Naive thymus-derived CD4-positive, alpha-beta T cell (primary cell): Measurements from ENCODE around the gene LOXHD1. TPM values are rescaled to one million over a fixed set of nuclear protein-coding genes. Genes with fewer than 3 reads are reported as not detected.

ENCODE experiments used
- ATAC-seq: fragments of 150-1000 bp; cut with Tn5 transposase; 2 replicates; pipeline ENCODE4 v1.10.0; 2021; ENCODE audit warnings: mild to moderate bottlenecking, moderate library complexity
- CTCF ChIA-PET: fragments of 350-600 bp; sonication (Branson Sonifier 250); formaldehyde crosslinking; loops from one replicate; lab custom pipeline; 2021; ENCODE audit warnings: antibody characterized with exemption; lab: Charles Lee
- POLR2A ChIA-PET: fragments of 350-600 bp; sonication (Branson Sonifier 250); formaldehyde crosslinking; loops from one replicate; lab custom pipeline; 2021; ENCODE audit warnings: antibody characterized with exemption, inconsistent platforms; lab: Charles Lee
- DNase-seq, 9 donors: peaks; one replicate each; pipeline versions ENCODE4 v3.0.0 to v3.0.0-alpha.2; 2020 to 2022; ENCODE audit warnings: mixed read lengths in 1 of 9
- H3K27ac ChIP-seq: one replicate; pipeline ENCODE4 v1.7.0; 2013; ENCODE audit warnings: mild to moderate bottlenecking, low read depth, low read length, moderate library complexity
- H3K27me3 ChIP-seq, 2 donors: one replicate each; pipeline ENCODE4 v1.7.0; 2013; ENCODE audit warnings: low read length in 2 of 2, mild to moderate bottlenecking in 2 of 2, moderate library complexity in 2 of 2; ENCODE audit not compliant: control insufficient read depth in 2 of 2, insufficient read depth in 2 of 2
- H3K36me3 ChIP-seq, 3 experiments: 1 replicate in 2 of 3; 2 replicates in 1 of 3; pipeline ENCODE4 v1.7.0; 2013; ENCODE audit warnings: low read length in 3 of 3, mild to moderate bottlenecking in 3 of 3, moderate library complexity in 1 of 3; ENCODE audit not compliant: insufficient read depth in 3 of 3, control insufficient read depth in 2 of 3
- H3K4me1 ChIP-seq, 2 donors: one replicate each; pipeline ENCODE4 v1.7.0; 2013; ENCODE audit warnings: low read length in 2 of 2, mild to moderate bottlenecking in 2 of 2, moderate library complexity in 1 of 2; ENCODE audit not compliant: control insufficient read depth in 2 of 2, insufficient read depth in 2 of 2
- H3K4me3 ChIP-seq: 2 replicates; pipeline ENCODE4 v1.7.0; 2013; ENCODE audit warnings: mild to moderate bottlenecking, low read length
- H3K9me3 ChIP-seq, 3 experiments: 1 replicate in 2 of 3; 2 replicates in 1 of 3; pipeline ENCODE4 v1.7.0; 2013; ENCODE audit warnings: low read length in 3 of 3; ENCODE audit not compliant: control insufficient read depth in 2 of 3
- H3K27ac Mint-ChIP-seq, 9 donors: one replicate each; pipeline ENCODE4 v1.8.0; 2020 to 2022; ENCODE audit warnings: mixed read lengths in 9 of 9, mild to moderate bottlenecking in 8 of 9, moderate library complexity in 5 of 9, inconsistent platforms in 2 of 9
- H3K27me3 Mint-ChIP-seq, 5 donors: one replicate each; pipeline ENCODE4 v1.8.0; 2021 to 2022; ENCODE audit warnings: mixed read lengths in 5 of 5, mild to moderate bottlenecking in 1 of 5
- H3K36me3 Mint-ChIP-seq, 5 donors: one replicate each; pipeline ENCODE4 v1.8.0; 2020 to 2022; ENCODE audit warnings: mixed read lengths in 5 of 5, mild to moderate bottlenecking in 3 of 5, inconsistent platforms in 1 of 5
- H3K4me1 Mint-ChIP-seq, 7 donors: one replicate each; pipeline ENCODE4 v1.8.0; 2020 to 2022; ENCODE audit warnings: mixed read lengths in 7 of 7, mild to moderate bottlenecking in 3 of 7, inconsistent platforms in 1 of 7
- H3K4me3 Mint-ChIP-seq, 10 donors: one replicate each; pipeline ENCODE4 v1.8.0; 2020 to 2022; ENCODE audit warnings: mild to moderate bottlenecking in 10 of 10, mixed read lengths in 10 of 10, moderate library complexity in 6 of 10, inconsistent platforms in 2 of 10
- H3K9me3 Mint-ChIP-seq, 11 donors: one replicate each; pipeline ENCODE4 v1.8.0; 2020 to 2022; ENCODE audit warnings: mixed read lengths in 11 of 11, mild to moderate bottlenecking in 4 of 11, inconsistent platforms in 1 of 11, moderate library complexity in 1 of 11
- intact Hi-C, 2 donors: fragments of 100-400 bp; cut with micrococcal nuclease; formaldehyde crosslinking; loops; one replicate each; pipeline ENCODE4 v1.15.1; 2023
- polyA plus RNA-seq, 2 donors: library from polyadenylated mRNA; unstranded; fragments of 300-500 nt; fragmentation: Illumina TruSeq; gene quantifications; one replicate each; pipeline ENCODE4 v1.2.3, GENCODE V29; 2021
- total RNA-seq, 6 experiments: library from RNA in 5 of 6; stranded (reverse) in 5 of 6; gene quantifications; 1 replicate in 5 of 6; 2 replicates in 1 of 6; pipeline ENCODE4 v1.2.3 and lab custom pipeline; 2021 to 2026

Gene LOXHD1
- total and polyA plus RNA-seq, 7 experiments from 2014 or later = 0.08 to 1.2 (median 0.23) TPM; not detected in 3

DNA sequence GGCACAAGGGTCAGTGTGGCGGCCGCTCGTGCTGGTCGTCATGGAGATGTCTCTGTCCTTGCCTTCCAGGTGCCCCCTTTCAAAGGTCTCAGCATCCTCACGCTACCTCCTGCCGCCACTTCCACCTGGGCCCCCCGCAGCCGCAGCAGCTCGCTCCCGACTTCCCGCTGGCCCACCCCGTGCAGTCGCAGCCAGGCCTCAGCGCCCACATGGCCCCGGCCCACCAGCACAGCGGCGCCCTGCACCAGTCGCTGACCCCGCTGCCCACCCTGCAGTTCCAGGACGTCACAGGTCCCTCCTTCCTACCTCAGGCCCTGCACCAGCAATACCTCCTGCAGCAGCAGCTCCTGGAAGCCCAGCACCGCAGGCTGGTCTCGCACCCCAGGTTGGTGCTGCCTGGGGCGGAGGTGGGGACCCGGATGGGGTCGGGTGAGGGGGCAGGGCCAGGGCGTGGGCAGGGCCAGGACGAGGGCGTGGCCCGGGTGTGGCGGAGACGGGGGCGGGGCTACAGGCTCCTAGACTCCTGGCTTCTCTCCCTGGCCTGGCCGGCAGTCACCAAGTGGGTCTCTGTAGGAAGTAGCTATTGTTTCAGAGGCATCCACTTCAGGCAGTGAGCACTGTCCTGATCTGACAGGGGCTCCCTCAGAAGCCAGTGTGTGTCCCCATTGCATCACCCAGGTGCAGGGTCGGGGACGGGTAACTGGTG, 223.7 kb downstream of the LOXHD1 start:
- no peaks in the 10 kb centered on the region for H3K27me3 ChIP-seq
- Mint-ChIP-seq H3K9me3 (peaks cover 0 to 2% (median 0%) of the 10 kb centered on the region in 11 donors), H3K27me3 (peaks cover 4 to 25% (median 10%) of the 10 kb centered on the region in 5 donors), H3K4me3 (no peak overlapping the region), H3K36me3 (no peaks in the 10 kb centered on the region), H3K27ac (no peak overlapping the region), H3K4me1 (peaks cover 0 to 5% (median 0%) of the 10 kb centered on the region in 7 donors)
- ChIA-PET CTCF (no interaction called here), POLR2A (no interaction called here)
- no peak overlapping the region for H3K27ac ChIP-seq
- H3K36me3 ChIP-seq = no peaks in the 10 kb centered on the region
- DNase-seq = no peak
- no peaks in the 10 kb centered on the region for H3K9me3 ChIP-seq
- intact Hi-C loops = no loop called here
- ATAC-seq = no peak
- no peak overlapping the region for H3K4me3 ChIP-seq
- H3K4me1 ChIP-seq = no peaks in the 10 kb centered on the region

DNA sequence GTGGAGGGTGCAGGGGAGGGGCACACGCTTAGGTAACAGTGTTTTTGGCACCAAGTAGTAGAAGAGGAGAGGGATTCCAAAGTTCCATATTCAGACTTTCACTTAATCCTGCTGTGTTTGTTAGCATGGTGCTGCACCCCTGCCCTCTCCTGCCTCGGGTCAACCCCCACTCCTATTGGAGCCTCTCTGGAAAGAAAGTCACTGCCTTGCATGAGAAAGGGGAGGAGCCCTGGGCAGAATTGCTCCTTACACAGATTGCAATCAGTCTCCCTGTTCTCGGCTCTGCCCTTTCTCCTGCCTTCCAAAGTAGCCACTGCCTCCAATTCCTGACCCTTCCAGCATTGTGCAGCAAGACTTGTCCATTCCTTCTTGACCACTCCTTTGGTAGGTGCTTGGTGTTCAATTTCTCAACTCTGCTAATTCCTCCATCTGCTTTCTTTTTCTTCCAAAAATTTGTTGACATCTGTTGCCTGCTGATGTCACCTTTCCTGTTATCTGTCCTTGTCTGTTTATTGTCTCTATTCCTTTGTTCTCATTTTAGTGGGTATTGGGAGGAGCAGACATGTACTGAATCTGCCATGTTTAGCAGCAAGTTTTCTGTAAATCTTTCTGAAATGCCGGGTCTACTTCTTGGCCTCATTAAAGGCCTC, 225.4 kb downstream of the LOXHD1 start:
- intact Hi-C loops = no loop called here
- Mint-ChIP-seq H3K36me3 (no peaks in the 10 kb centered on the region), H3K9me3 (peaks cover 0 to 2% (median 0%) of the 10 kb centered on the region in 11 donors), H3K27me3 (peaks cover 4 to 25% (median 10%) of the 10 kb centered on the region in 5 donors), H3K27ac (no peak overlapping the region), H3K4me1 (peaks cover 0 to 5% (median 0%) of the 10 kb centered on the region in 7 donors), H3K4me3 (no peak overlapping the region)
- Histone ChIP-seq H3K4me1 (no peaks in the 10 kb centered on the region), H3K36me3 (no peaks in the 10 kb centered on the region), H3K27me3 (no peaks in the 10 kb centered on the region), H3K9me3 (no peaks in the 10 kb centered on the region), H3K4me3 (no peak overlapping the region), H3K27ac (no peak overlapping the region)
- ATAC-seq = no peak
- ChIA-PET POLR2A (no interaction called here), CTCF (no interaction called here)
- no peak for DNase-seq

- H3K4me3 Mint-ChIP-seq = no peak overlapping the region
- no peak overlapping the region for H3K4me3 ChIP-seq
- intact Hi-C loops = no loop called here
- DNase-seq (no peak), ATAC-seq (no peak)
- H3K36me3 ChIP-seq = no peaks in the 10 kb centered on the region
- H3K4me1 Mint-ChIP-seq = peaks cover 0 to 4% (median 0%) of the 10 kb centered on the region in 7 donors
- ChIA-PET POLR2A (no interaction called here), CTCF (no interaction called here)
- no peak overlapping the region for H3K27ac ChIP-seq
- no peaks in the 10 kb centered on the region for H3K4me1 ChIP-seq
- no peaks in the 10 kb centered on the region for H3K36me3 Mint-ChIP-seq
- H3K27me3 Mint-ChIP-seq = peaks cover 4 to 24% (median 9%) of the 10 kb centered on the region in 5 donors
- H3K9me3 ChIP-seq = no peaks in the 10 kb centered on the region
- no peaks in the 10 kb centered on the region for H3K27me3 ChIP-seq
- no peak overlapping the region for H3K27ac Mint-ChIP-seq
- peaks cover 0 to 2% (median 0%) of the 10 kb centered on the region in 11 donors for H3K9me3 Mint-ChIP-seq
Measured at GRCh38 chr18:46429649-46430224, 227.3 kb downstream of the LOXHD1 start.

DNA sequence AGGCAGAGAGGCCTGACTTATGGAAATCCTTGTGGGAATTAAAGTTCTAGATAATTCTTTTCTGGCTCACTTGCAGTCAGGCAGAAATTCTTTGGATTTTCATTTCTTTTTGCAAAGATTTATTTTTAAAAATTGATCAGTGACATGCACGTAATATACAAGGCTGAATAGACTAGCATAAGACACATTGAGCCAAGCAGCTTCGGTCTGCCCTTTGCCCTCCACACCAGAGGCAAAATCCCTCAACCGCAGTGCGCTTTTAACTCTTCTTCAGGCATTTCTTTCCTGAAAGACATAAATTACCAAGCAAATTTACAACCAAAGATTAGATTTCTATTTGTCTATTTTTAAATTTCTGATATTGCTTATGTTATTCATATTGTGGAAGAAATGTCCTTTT, 227.9 kb downstream of the LOXHD1 start:
- DNase-seq (no peak), ATAC-seq (no peak)
- ChIA-PET CTCF (no interaction called here), POLR2A (no interaction called here)
- intact Hi-C loops = no loop called here
- H3K4me1 ChIP-seq = no peaks in the 10 kb centered on the region
- H3K27ac ChIP-seq = no peak overlapping the region
- Mint-ChIP-seq H3K36me3 (no peaks in the 10 kb centered on the region), H3K4me1 (no peaks in the 10 kb centered on the region), H3K9me3 (no peaks in the 10 kb centered on the region), H3K27ac (no peak overlapping the region), H3K4me3 (no peak overlapping the region), H3K27me3 (peaks cover 4 to 22% (median 5%) of the 10 kb centered on the region in 5 donors)
- no peak overlapping the region for H3K4me3 ChIP-seq
- H3K9me3 ChIP-seq = no peaks in the 10 kb centered on the region
- H3K36me3 ChIP-seq = no peaks in the 10 kb centered on the region
- no peaks in the 10 kb centered on the region for H3K27me3 ChIP-seq

- no peak overlapping the region for H3K27ac Mint-ChIP-seq
- no peak for ATAC-seq
- Histone ChIP-seq H3K4me1 (no peaks in the 10 kb centered on the region), H3K9me3 (no peaks in the 10 kb centered on the region), H3K27me3 (no peaks in the 10 kb centered on the region), H3K4me3 (no peak overlapping the region), H3K36me3 (no peaks in the 10 kb centered on the region), H3K27ac (no peak overlapping the region)
- DNase-seq = no peak
- H3K9me3 Mint-ChIP-seq = no peaks in the 10 kb centered on the region
- H3K4me3 Mint-ChIP-seq = no peak overlapping the region
- ChIA-PET POLR2A (no interaction called here), CTCF (no interaction called here)
- no peaks in the 10 kb centered on the region for H3K36me3 Mint-ChIP-seq
- H3K27me3 Mint-ChIP-seq = peaks cover 0 to 22% (median 5%) of the 10 kb centered on the region in 5 donors
- intact Hi-C loops = no loop called here
- peaks cover 0 to 2% (median 0%) of the 10 kb centered on the region in 7 donors for H3K4me1 Mint-ChIP-seq
Measured at GRCh38 chr18:46428368-46428767, 228.7 kb downstream of the LOXHD1 start.

DNA sequence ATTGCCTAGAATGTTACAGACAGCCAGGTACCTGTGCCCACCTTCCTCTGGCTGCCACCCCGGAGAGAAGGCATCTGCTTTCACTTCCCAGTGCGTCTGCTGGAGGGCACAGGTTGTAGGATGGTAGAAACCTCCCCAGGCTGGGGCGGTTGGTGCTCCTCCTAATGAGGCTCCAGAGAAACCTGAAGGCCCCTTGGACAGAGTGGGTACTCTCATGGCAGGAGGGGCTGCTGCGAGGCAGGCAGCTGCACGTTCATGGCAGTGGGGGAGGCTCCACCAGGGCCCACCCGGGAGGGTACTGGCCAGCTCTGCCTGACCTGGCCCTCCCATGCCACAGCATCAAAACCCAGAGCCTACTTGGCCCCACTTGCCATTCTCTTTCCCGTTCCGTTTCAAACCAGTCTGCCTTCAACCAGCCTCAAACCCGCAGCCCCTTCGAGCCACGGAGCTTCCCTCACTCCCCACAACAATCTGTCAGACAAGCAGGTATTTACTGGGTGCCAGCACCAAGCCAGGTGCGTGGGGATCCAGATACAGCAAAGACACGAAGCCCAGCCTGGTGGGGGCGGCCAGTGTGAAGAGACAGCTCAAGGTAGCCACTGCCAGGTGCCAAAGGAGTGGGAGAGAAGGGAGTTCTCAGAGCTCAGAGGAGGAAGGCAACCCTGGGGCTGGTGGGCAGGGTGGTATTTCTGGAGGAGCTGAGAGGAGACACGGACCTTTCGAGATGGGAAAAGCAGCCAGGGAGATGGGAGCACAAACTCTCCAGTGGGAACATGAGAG, 229.6 kb downstream of the LOXHD1 start:
- H3K36me3 ChIP-seq = no peaks in the 10 kb centered on the region

More for the DNA sequence above, 229.6 kb downstream of the LOXHD1 start:
- no peaks in the 10 kb centered on the region for H3K36me3 Mint-ChIP-seq
- ChIA-PET CTCF (interaction anchor here (0.6 kb wide), 1 partner anchor 38 kb away, joined by 3 read pairs; no protein-coding TSS in a partner anchor), POLR2A (no interaction called here)
- peaks cover 0 to 2% (median 0%) of the 10 kb centered on the region in 7 donors for H3K4me1 Mint-ChIP-seq
- peaks cover 0 to 22% (median 5%) of the 10 kb centered on the region in 5 donors for H3K27me3 Mint-ChIP-seq
- DNase-seq (no peak), ATAC-seq (no peak)
- H3K4me1 ChIP-seq = no peaks in the 10 kb centered on the region
- H3K27me3 ChIP-seq = no peaks in the 10 kb centered on the region
- intact Hi-C loops = no loop called here
- no peaks in the 10 kb centered on the region for H3K9me3 Mint-ChIP-seq
- H3K9me3 ChIP-seq = no peaks in the 10 kb centered on the region
- H3K4me3 ChIP-seq = no peak overlapping the region
- no peak overlapping the region for H3K27ac Mint-ChIP-seq
- H3K4me3 Mint-ChIP-seq = no peak overlapping the region
- no peak overlapping the region for H3K27ac ChIP-seq
